ENCODE data around the gene PCYOX1L. TPM values are rescaled to one million over a fixed set of nuclear protein-coding genes. Genes with fewer than 3 reads are reported as not detected.

The PCYOX1L gene
- polyA plus RNA-seq, 1 donor from 2014 or later, result 21.1 TPM

DNA sequence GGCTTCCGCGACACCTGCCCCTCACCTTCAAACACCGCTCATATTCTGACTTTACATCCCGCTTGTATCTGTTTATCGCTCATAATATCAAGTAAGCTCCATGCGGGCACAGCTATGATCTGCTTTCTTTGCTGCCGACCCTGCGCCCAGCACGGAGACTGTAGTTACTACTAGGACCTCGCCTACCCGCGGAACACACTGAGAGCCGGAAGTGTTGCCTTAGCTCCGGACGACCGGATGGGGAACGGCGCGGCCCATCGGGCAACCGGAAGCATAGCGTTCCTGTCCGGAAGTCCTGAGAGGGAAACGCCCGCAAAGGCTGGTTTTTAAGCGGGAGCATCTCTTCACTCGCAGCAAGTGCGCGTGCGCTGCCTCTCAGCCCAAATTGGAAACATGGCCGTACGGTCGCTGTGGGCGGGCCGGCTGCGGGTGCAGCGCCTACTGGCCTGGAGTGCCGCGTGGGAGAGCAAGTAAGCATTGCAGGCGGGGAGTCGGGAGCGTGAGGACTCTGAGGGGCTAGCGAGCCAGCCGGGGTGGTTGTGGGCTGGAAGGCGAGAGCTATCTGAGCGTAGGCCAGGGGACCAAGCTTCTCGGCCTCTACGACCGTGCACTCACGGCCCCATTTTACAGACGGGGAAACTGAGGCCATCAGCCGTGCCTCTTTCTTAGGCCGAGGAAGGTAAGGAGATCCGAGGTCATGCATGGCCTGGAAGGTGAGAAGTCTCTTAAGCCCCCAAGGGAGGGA is 12.5 kb upstream of the PCYOX1L start, which contains the start of gene GRPEL2:
Gene GRPEL2 (plus strand): TSS at position 353 of the 745 bp plus-strand sequence. CDS start 41 bp downstream, at position 394.
- no peaks in the 10 kb centered on the region for H3K27me3 ChIP-seq (ENCODE audit: insufficient read depth, low read depth, low read length)
- no peaks in the 10 kb centered on the region for H3K9me3 ChIP-seq (ENCODE audit: low read length)
- no peaks in the 10 kb centered on the region for H4K20me1 ChIP-seq (ENCODE audit: insufficient read depth)
- H3K27ac ChIP-seq (ENCODE audit: low read length), result peak within 1 kb of the TSS; percentile 86
- H3K36me3 ChIP-seq (ENCODE audit: insufficient read depth, low read length), result no peaks in the 10 kb centered on the region
- peaks cover 10% of the 10 kb centered on the region for H3K79me2 ChIP-seq (replicated peaks; ENCODE audit: insufficient read depth, low read length)
- peak within 1 kb of the TSS; percentile 86 for H2AFZ ChIP-seq (ENCODE audit: low read depth, low read length)
- H3K9me2 ChIP-seq (ENCODE audit: insufficient read depth, low read length), result no peaks in the 10 kb centered on the region
- H3K4me2 ChIP-seq (ENCODE audit: low read length), result peak within 1 kb of the TSS; percentile 71
- peak within 1 kb of the TSS; percentile 80 for H3K4me3 ChIP-seq (ENCODE audit: low read length)
- H3K9ac ChIP-seq (ENCODE audit: low read length), result peak within 1 kb of the TSS; percentile 71
- peak; percentile 90 for TF ChIP-seq POLR2AphosphoS5 (IDR thresholded peaks at IDR 0.05)
- peak; percentile 42 for TF ChIP-seq EP300 (conservative IDR thresholded peaks at IDR 0.05; ENCODE audit: poor library complexity, severe bottlenecking)
- no peak for TF ChIP-seq RAD21 (conservative IDR thresholded peaks at IDR 0.05)
- peak; percentile 92 for TF ChIP-seq MXI1 (conservative IDR thresholded peaks at IDR 0.05; ENCODE audit: poor library complexity, severe bottlenecking)
- TF ChIP-seq, protein P1, sequence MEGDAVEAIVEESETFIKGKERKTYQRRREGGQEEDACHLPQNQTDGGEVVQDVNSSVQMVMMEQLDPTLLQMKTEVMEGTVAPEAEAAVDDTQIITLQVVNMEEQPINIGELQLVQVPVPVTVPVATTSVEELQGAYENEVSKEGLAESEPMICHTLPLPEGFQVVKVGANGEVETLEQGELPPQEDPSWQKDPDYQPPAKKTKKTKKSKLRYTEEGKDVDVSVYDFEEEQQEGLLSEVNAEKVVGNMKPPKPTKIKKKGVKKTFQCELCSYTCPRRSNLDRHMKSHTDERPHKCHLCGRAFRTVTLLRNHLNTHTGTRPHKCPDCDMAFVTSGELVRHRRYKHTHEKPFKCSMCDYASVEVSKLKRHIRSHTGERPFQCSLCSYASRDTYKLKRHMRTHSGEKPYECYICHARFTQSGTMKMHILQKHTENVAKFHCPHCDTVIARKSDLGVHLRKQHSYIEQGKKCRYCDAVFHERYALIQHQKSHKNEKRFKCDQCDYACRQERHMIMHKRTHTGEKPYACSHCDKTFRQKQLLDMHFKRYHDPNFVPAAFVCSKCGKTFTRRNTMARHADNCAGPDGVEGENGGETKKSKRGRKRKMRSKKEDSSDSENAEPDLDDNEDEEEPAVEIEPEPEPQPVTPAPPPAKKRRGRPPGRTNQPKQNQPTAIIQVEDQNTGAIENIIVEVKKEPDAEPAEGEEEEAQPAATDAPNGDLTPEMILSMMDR (IDR thresholded peaks at IDR 0.05; ENCODE audit: poor library complexity, severe bottlenecking), result no peak
- TF ChIP-seq, protein P2, sequence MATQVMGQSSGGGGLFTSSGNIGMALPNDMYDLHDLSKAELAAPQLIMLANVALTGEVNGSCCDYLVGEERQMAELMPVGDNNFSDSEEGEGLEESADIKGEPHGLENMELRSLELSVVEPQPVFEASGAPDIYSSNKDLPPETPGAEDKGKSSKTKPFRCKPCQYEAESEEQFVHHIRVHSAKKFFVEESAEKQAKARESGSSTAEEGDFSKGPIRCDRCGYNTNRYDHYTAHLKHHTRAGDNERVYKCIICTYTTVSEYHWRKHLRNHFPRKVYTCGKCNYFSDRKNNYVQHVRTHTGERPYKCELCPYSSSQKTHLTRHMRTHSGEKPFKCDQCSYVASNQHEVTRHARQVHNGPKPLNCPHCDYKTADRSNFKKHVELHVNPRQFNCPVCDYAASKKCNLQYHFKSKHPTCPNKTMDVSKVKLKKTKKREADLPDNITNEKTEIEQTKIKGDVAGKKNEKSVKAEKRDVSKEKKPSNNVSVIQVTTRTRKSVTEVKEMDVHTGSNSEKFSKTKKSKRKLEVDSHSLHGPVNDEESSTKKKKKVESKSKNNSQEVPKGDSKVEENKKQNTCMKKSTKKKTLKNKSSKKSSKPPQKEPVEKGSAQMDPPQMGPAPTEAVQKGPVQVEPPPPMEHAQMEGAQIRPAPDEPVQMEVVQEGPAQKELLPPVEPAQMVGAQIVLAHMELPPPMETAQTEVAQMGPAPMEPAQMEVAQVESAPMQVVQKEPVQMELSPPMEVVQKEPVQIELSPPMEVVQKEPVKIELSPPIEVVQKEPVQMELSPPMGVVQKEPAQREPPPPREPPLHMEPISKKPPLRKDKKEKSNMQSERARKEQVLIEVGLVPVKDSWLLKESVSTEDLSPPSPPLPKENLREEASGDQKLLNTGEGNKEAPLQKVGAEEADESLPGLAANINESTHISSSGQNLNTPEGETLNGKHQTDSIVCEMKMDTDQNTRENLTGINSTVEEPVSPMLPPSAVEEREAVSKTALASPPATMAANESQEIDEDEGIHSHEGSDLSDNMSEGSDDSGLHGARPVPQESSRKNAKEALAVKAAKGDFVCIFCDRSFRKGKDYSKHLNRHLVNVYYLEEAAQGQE (IDR thresholded peaks at IDR 0.05; ENCODE audit: borderline replicate concordance), result peak; percentile 45
- TF ChIP-seq SMC3 (conservative IDR thresholded peaks at IDR 0.05; ENCODE audit: poor library complexity), result no peak
- no peak for TF ChIP-seq EZH2 (IDR thresholded peaks at IDR 0.05; ENCODE audit: borderline replicate concordance, insufficient read depth, low read length, poor library complexity, severe bottlenecking)
- peak; percentile 71 for TF ChIP-seq TAF1 (IDR thresholded peaks at IDR 0.05; ENCODE audit: low read depth)
- H3F3A ChIP-seq (ENCODE audit: insufficient read depth, low read length, poor library complexity, severe bottlenecking), result no peaks in the 10 kb centered on the region

- Histone ChIP-seq H3K9ac (ENCODE audit: low read length) (peak overlapping the region; percentile 71), H4K20me1 (ENCODE audit: insufficient read depth) (no peaks in the 10 kb centered on the region), H3K4me3 (ENCODE audit: low read length) (peak overlapping the region; percentile 80), H3F3A (ENCODE audit: insufficient read depth, low read length, poor library complexity, severe bottlenecking) (no peaks in the 10 kb centered on the region), H3K9me3 (ENCODE audit: low read length) (no peaks in the 10 kb centered on the region), H3K9me2 (ENCODE audit: insufficient read depth, low read length) (no peaks in the 10 kb centered on the region), H2AFZ (ENCODE audit: low read depth, low read length) (peak overlapping the region; percentile 86), H3K79me2 (replicated peaks; ENCODE audit: insufficient read depth, low read length) (peaks cover 10% of the 10 kb centered on the region), H3K27ac (ENCODE audit: low read length) (peak overlapping the region; percentile 86), H3K27me3 (ENCODE audit: insufficient read depth, low read depth, low read length) (no peaks in the 10 kb centered on the region), H3K4me2 (ENCODE audit: low read length) (peak overlapping the region; percentile 69), H3K36me3 (ENCODE audit: insufficient read depth, low read length) (no peaks in the 10 kb centered on the region)
- no peak for TF ChIP-seq RAD21 (conservative IDR thresholded peaks at IDR 0.05)
- no peak for TF ChIP-seq EP300 (conservative IDR thresholded peaks at IDR 0.05; ENCODE audit: poor library complexity, severe bottlenecking)
- no peak for TF ChIP-seq SMC3 (conservative IDR thresholded peaks at IDR 0.05; ENCODE audit: poor library complexity)
Measured at GRCh38 chr5:149345892-149346222, 12.0 kb upstream of the PCYOX1L start.

Data from neural cell (in vitro differentiated cells).